ENCODE data around the gene GSTO1. TPM values are rescaled to one million over a fixed set of nuclear protein-coding genes. Genes with fewer than 3 reads are reported as not detected.
A peak's percentile ranks its signal among the peaks of the same experiment; 100 is the strongest.

The GSTO1 gene
- total RNA-seq, 1 donor from 2014 or later: 74.1 TPM

GRCh38 chr10:104307576-104308438 is 53.1 kb downstream of the GSTO1 start:
- Mint-ChIP-seq H3K4me3 (no peak overlapping the region), H3K27me3 (peaks cover 3% of the 10 kb centered on the region), H3K4me1 (ENCODE audit: unreplicated experiment) (peaks cover 14% of the 10 kb centered on the region), H3K36me3 (peaks cover 6% of the 10 kb centered on the region), H3K27ac (no peak overlapping the region), H3K9me3 (peaks cover 4% of the 10 kb centered on the region)
- TF ChIP-seq, protein P1, sequence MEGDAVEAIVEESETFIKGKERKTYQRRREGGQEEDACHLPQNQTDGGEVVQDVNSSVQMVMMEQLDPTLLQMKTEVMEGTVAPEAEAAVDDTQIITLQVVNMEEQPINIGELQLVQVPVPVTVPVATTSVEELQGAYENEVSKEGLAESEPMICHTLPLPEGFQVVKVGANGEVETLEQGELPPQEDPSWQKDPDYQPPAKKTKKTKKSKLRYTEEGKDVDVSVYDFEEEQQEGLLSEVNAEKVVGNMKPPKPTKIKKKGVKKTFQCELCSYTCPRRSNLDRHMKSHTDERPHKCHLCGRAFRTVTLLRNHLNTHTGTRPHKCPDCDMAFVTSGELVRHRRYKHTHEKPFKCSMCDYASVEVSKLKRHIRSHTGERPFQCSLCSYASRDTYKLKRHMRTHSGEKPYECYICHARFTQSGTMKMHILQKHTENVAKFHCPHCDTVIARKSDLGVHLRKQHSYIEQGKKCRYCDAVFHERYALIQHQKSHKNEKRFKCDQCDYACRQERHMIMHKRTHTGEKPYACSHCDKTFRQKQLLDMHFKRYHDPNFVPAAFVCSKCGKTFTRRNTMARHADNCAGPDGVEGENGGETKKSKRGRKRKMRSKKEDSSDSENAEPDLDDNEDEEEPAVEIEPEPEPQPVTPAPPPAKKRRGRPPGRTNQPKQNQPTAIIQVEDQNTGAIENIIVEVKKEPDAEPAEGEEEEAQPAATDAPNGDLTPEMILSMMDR (conservative IDR thresholded peaks at IDR 0.05): no peak
- no peak for DNase-seq (ENCODE audit: extremely low spot score, unreplicated experiment)

GRCh38 chr10:104308439-104308903 is 53.8 kb downstream of the GSTO1 start:
- Mint-ChIP-seq H3K27me3 (peaks cover 3% of the 10 kb centered on the region), H3K9me3 (peaks cover 4% of the 10 kb centered on the region), H3K27ac (no peak overlapping the region), H3K36me3 (peaks cover 6% of the 10 kb centered on the region), H3K4me3 (no peak overlapping the region), H3K4me1 (ENCODE audit: unreplicated experiment) (peaks cover 14% of the 10 kb centered on the region)
- TF ChIP-seq, protein P1 (conservative IDR thresholded peaks at IDR 0.05): no peak
- DNase-seq (ENCODE audit: extremely low spot score, unreplicated experiment): no peak

DNA sequence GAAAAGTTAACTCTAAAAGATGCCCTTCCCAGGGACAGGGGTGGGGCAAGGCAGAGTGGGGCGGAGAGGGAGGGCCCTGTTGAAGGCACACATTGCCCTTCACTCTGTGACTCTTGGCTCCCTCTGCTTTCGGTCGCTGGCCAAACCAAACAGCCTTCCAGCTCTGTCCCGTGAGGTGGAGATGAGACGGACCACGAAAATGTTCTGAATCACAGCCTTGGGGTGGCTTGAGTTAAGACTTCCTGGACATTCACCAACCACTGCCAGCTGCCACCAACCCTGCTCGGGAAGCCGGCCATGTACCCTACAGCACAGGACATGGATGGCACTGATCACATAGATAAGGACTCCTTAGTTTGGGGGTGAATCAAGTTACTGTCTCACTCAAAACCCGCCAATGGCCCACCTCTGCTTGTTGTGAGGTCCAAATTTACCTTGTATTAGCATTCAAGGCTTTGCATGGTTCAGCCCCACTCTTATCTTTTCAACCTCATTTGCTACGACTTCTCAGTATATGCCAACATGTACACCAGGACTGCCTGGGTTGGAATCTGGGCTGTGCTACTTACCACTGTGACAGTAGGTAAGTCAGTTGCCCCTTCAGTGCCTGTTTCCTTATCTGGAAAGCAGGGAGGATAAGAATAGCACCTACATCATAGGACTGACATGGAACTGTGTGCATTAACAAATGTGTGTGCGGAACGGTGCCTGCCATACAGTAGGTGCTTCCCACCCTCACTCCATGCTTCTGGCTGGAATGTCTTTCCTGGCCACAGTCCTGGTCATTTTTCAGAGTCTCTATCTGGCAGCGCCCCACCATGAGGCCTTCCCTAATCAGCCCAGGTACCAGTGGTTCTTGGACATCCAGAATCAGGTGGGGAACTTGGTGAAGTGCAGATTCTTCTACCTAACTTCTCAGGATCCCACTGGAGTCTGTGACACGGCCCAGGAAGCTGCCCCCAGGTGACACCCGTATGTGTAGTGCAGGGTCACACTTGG is 55.6 kb downstream of the GSTO1 start:
- Mint-ChIP-seq H3K27me3 (peaks cover 3% of the 10 kb centered on the region), H3K27ac (no peak overlapping the region), H3K4me3 (no peak overlapping the region), H3K4me1 (ENCODE audit: unreplicated experiment) (peaks cover 8% of the 10 kb centered on the region), H3K9me3 (no peaks in the 10 kb centered on the region), H3K36me3 (peaks cover 3% of the 10 kb centered on the region)
- TF ChIP-seq, protein P1 (conservative IDR thresholded peaks at IDR 0.05): no peak
- DNase-seq (ENCODE audit: extremely low spot score, unreplicated experiment): no peak

GRCh38 chr10:104311184-104311720 is 56.6 kb downstream of the GSTO1 start:
- Mint-ChIP-seq H3K9me3 (no peaks in the 10 kb centered on the region), H3K27ac (peak overlapping the region; percentile 29), H3K4me1 (ENCODE audit: unreplicated experiment) (peaks cover 3% of the 10 kb centered on the region), H3K27me3 (no peaks in the 10 kb centered on the region), H3K36me3 (peaks cover 3% of the 10 kb centered on the region), H3K4me3 (no peak overlapping the region)
- DNase-seq (ENCODE audit: extremely low spot score, unreplicated experiment): no peak
- TF ChIP-seq, protein P1 (conservative IDR thresholded peaks at IDR 0.05): no peak

All from type B pancreatic cell (in vitro differentiated cells).